K562 (cell line): ENCODE data around the gene TSPAN13. TPM values are rescaled to one million over a fixed set of nuclear protein-coding genes. Genes with fewer than 3 reads are reported as not detected.

Source experiments
- BACH1 ChIP-seq: fragments of 200-800 bp; sonication (Bioruptor generic); IDR thresholded peaks from 2 replicates; pipeline ENCODE4 v1.6.1; 2016; ENCODE audit warnings: missing genetic modification characterization, missing compliant biosample characterization
- BCLAF1 ChIP-seq, 2 experiments: fragments of 450-650 bp in 1 of 2; IDR thresholded peaks; 2 replicates each; pipeline ENCODE4 v1.6.1; 2011 to 2017; ENCODE audit warnings: low read depth in 2 of 2, antibody characterized with exemption in 1 of 2, borderline replicate concordance in 1 of 2, low read length in 1 of 2, mild to moderate bottlenecking in 1 of 2, mixed read lengths in 1 of 2; ENCODE audit not compliant: control insufficient read depth in 1 of 2
- CEBPB ChIP-seq: fragments of 450-650 bp; IDR thresholded peaks from 2 replicates; pipeline ENCODE4 v1.6.1; 2016; ENCODE audit warnings: missing genetic modification characterization, missing compliant biosample characterization
- COPS2 ChIP-seq: fragments of 450-650 bp; conservative IDR thresholded peaks from 2 replicates; pipeline ENCODE4 v1.6.1; 2016; ENCODE audit warnings: mild to moderate bottlenecking, moderate library complexity
- DDX20 ChIP-seq: fragments of 450-650 bp; IDR thresholded peaks from 2 replicates; pipeline ENCODE4 v1.6.1; 2016; ENCODE audit warnings: missing genetic modification characterization, low read depth, mild to moderate bottlenecking, missing compliant biosample characterization, moderate library complexity
- ELF1 ChIP-seq: fragments of 200-800 bp; sonication (Bioruptor generic); IDR thresholded peaks from 2 replicates; pipeline ENCODE4 v1.6.1; 2016; ENCODE audit warnings: missing genetic modification characterization, missing compliant biosample characterization
- FOXO4 ChIP-seq: fragments of 450-650 bp; formaldehyde crosslinking; IDR thresholded peaks from 2 replicates; pipeline ENCODE4 v1.4.0; 2020; ENCODE audit warnings: mild to moderate bottlenecking, moderate library complexity
- FOXP4 ChIP-seq: sonication (generic); formaldehyde crosslinking; IDR thresholded peaks from 2 replicates; pipeline ENCODE4 v1.8.0; 2022; ENCODE audit warnings: mild to moderate bottlenecking, missing genetic modification reagents, borderline replicate concordance
- KDM2B ChIP-seq: fragments of 250-450 bp; sonication (Bioruptor Pico); IDR thresholded peaks from 2 replicates; pipeline ENCODE4 v1.8.0; 2021; ENCODE audit warnings: mild to moderate bottlenecking, moderate library complexity
- MAFG ChIP-seq: fragments of 450-650 bp; conservative IDR thresholded peaks from 2 replicates; pipeline ENCODE4 v1.6.1; 2016; ENCODE audit warnings: missing genetic modification characterization, missing compliant biosample characterization
- NCOA4 ChIP-seq: fragments of 450-650 bp; IDR thresholded peaks from 2 replicates; pipeline ENCODE4 v1.6.1; 2018; ENCODE audit warnings: mild to moderate bottlenecking; ENCODE audit not compliant: partially characterized antibody
- NR2C1 ChIP-seq, 2 experiments: fragments of 450-650 bp; IDR thresholded peaks; 2 replicates each; pipeline ENCODE4 v1.6.1; 2017; ENCODE audit warnings: mild to moderate bottlenecking in 2 of 2, antibody characterized with exemption in 1 of 2, inconsistent platforms in 1 of 2, missing compliant biosample characterization in 1 of 2, missing genetic modification characterization in 1 of 2
- POLR2AphosphoS2 ChIP-seq: IDR thresholded peaks from 2 replicates; pipeline ENCODE4 v1.6.1; 2012; ENCODE audit warnings: low read length, improper control_type of control experiment
- PYGO2 ChIP-seq: fragments of 450-650 bp; IDR thresholded peaks from 2 replicates; pipeline ENCODE4 v1.6.1; 2016; ENCODE audit warnings: mild to moderate bottlenecking, missing genetic modification characterization, moderate library complexity, missing compliant biosample characterization
- STAT5B ChIP-seq: fragments of 250-450 bp; sonication (Bioruptor Pico); IDR thresholded peaks from 2 replicates; pipeline ENCODE4 v1.8.0; 2021; ENCODE audit warnings: mild to moderate bottlenecking, inconsistent platforms
- ZBTB34 ChIP-seq: fragments of 250-450 bp; sonication (Bioruptor Pico); IDR thresholded peaks from 2 replicates; pipeline ENCODE4 v1.8.0; 2021; ENCODE audit warnings: mild to moderate bottlenecking, moderate library complexity
- ZNF561 ChIP-seq: fragments of 450-650 bp; formaldehyde crosslinking; conservative IDR thresholded peaks from 2 replicates; pipeline ENCODE4 v1.4.0; 2020; ENCODE audit warnings: mild to moderate bottlenecking, moderate library complexity
- ZNF75A ChIP-seq: fragments of 450-650 bp; formaldehyde crosslinking; IDR thresholded peaks from 2 replicates; pipeline ENCODE4 v1.4.0; 2020; ENCODE audit warnings: mild to moderate bottlenecking
- polyA plus RNA-seq, 8 experiments: library from polyadenylated mRNA; depleted of rRNA in 4 of 8; stranded (reverse) in 5 of 8; unstranded in 3 of 8; fragments of >200 nt; fragmentation: Nextera tagmentation in 2 of 8; fragmentation: Illumina TruSeq in 1 of 8; extraction: Ambion mirVana in 2 of 8; extraction: Trizol in 1 of 8; gene quantifications; 2 replicates each; pipeline versions ENCODE4 v1.2.1 to v1.2.3, GENCODE V29; 2011 to 2014; ENCODE audit warnings: inconsistent platforms in 1 of 8, missing spikeins in 1 of 8
- total RNA-seq, 7 experiments: library from RNA; depleted of rRNA in 6 of 7; stranded (reverse); fragments of >200 nt in 6 of 7; fragmentation: Illumina TruSeq in 2 of 7; extraction: Trizol in 2 of 7; gene quantifications; 2 replicates each; pipeline versions ENCODE4 v1.2.1 to v1.2.3, GENCODE V29; 2011 to 2021; ENCODE audit warnings: low replicate concordance in 1 of 7

Gene TSPAN13
- total and polyA plus RNA-seq, 9 of the 15 experiments (the other 6 are each of a cell fraction or from before 2014, with no cell fraction given) = 7.8 to 46.3 (median 20.0) TPM

GRCh38 chr7:16739863-16740622, 13.5 kb upstream of the TSPAN13 start (continued):
- no peak for TF ChIP-seq FOXP4 (CRISPR knock-in tag)
- no peak for TF ChIP-seq KDM2B (CRISPR knock-in tag)
- TF ChIP-seq DDX20 (tag) = no peak
- no peak for TF ChIP-seq ZNF561 (CRISPR knock-in tag)
- peak; percentile 89 for TF ChIP-seq MAFG (tag)
- TF ChIP-seq COPS2 = no peak
- TF ChIP-seq STAT5B = no peak
- peak; percentile 84 for TF ChIP-seq CEBPB (tag)
- no peak for TF ChIP-seq NCOA4
- TF ChIP-seq ZBTB34 (CRISPR knock-in tag) = no peak
- no peak for TF ChIP-seq POLR2AphosphoS2
- TF ChIP-seq ELF1 (tag) = no peak
- no peak for TF ChIP-seq ZNF75A (CRISPR knock-in tag)
- TF ChIP-seq FOXO4 = no peak
- TF ChIP-seq BACH1 (tag) = peak; percentile 61
- TF ChIP-seq PYGO2 (tag) = 0 out of 2 replicates have a peak, but pooled peaks have one; percentile 46
- TF ChIP-seq NR2C1 (IDR thresholded peaks at IDR 0.05) = no peak
- peak; percentile 40; the same call in 1 of the 2 replicates for TF ChIP-seq NR2C1 (tag; IDR thresholded peaks at IDR 0.05)
- TF ChIP-seq BCLAF1 (IDR thresholded peaks at IDR 0.05; ENCODE audit: borderline replicate concordance in 1 of 2, control insufficient read depth in 1 of 2, low read depth in 2 of 2, low read length in 1 of 2) = peak in 1 of 2 experiments; percentile 76; a peak in 1 of 4 replicates
